Sigmoid colon (tissue), 4 donors: Measurements from ENCODE around the gene PIAS1.

Experiments
- CTCF ChIP-seq, 4 experiments: fragments of 450-650 bp in 3 of 4; fragments of 200-600 bp in 1 of 4; IDR thresholded peaks; one replicate each; pipeline ENCODE4 v1.5.1; 2016 to 2019; ENCODE audit warnings: antibody characterized with exemption in 4 of 4, mild to moderate bottlenecking in 3 of 4, moderate library complexity in 2 of 4
- EP300 ChIP-seq, 4 donors: sonication (generic); formaldehyde crosslinking; IDR thresholded peaks; one replicate each; pipeline ENCODE4 v1.6.1; 2017; ENCODE audit warnings: antibody characterized with exemption in 4 of 4
- POLR2AphosphoS5 ChIP-seq, 4 donors: sonication (generic); formaldehyde crosslinking; IDR thresholded peaks; one replicate each; pipeline ENCODE4 v1.6.1; 2017; ENCODE audit warnings: antibody characterized with exemption in 4 of 4

DNA sequence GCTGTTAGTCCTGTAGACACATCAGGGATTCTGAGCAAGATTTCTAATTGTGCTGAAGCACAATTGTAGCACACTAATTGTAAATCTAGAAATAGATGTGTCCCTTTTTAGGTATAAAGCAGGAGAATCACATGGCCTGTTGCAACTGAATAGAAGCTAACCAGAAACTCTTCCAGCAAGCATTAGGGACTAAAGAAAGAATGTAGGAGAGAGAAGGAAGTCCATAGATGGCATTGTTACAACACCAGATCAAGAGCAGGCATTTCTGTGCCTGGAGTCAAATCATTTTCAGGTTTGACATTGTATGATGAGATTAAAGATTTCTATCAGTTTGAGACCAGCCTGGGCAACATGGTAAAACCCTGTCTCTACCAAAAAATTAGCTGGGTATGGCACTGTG is 123.6 kb downstream of the PIAS1 start:
- TF ChIP-seq POLR2AphosphoS5 (IDR thresholded peaks at IDR 0.05) (peak in 3 of 4 donors; percentile 33 to 44 (median 41)), CTCF (IDR thresholded peaks at IDR 0.05) (no peak), EP300 (IDR thresholded peaks at IDR 0.05) (no peak)
